ENCODE results near the gene CYP2A13. TPM values are rescaled to one million over a fixed set of nuclear protein-coding genes. Genes with fewer than 3 reads are reported as not detected.

The CYP2A13 gene
- polyA plus RNA-seq, 4 donors: not detected

GRCh38 chr19:41136636-41137455 lies 48.6 kb downstream of the CYP2A13 start:
- WGBS, 3 donors: 94 to 96% (median 94%) methylated on average over 30 to 31 of the region's 31 CpGs
- Histone ChIP-seq H3K27me3 (ENCODE audit: control insufficient read depth in 3 of 3, insufficient read depth in 3 of 3, low read length in 3 of 3) (peaks cover 0 to 2% (median 0%) of the 10 kb centered on the region in 3 donors), H3K4me3 (ENCODE audit: low read depth in 1 of 3, low read length in 3 of 3) (peak overlapping the region in 1 of 3 donors; percentile 51), H3K4me1 (ENCODE audit: control insufficient read depth in 3 of 3, insufficient read depth in 2 of 3, low read depth in 1 of 3, low read length in 2 of 3) (peaks cover 0 to 5% (median 2%) of the 10 kb centered on the region in 3 donors), H3K27ac (ENCODE audit: low read depth in 1 of 3, low read length in 2 of 3) (no peak overlapping the region), H3K9me3 (ENCODE audit: control insufficient read depth in 2 of 2, insufficient read depth in 1 of 2, low read depth in 1 of 2, low read length in 1 of 2) (no peaks in the 10 kb centered on the region), H3K36me3 (ENCODE audit: control insufficient read depth in 3 of 3, insufficient read depth in 2 of 3, low read depth in 1 of 3, low read length in 3 of 3) (peaks cover 0 to 2% (median 0%) of the 10 kb centered on the region in 3 donors)
- no peak for DNase-seq
- FAIRE-seq: no peak

GRCh38 chr19:41144403-41144802 lies 56.2 kb downstream of the CYP2A13 start:
- 13 to 28% (median 16%) methylated on average over 7 of the region's 7 CpGs for WGBS, 3 donors
- H3K4me1 ChIP-seq (ENCODE audit: control insufficient read depth in 3 of 3, insufficient read depth in 2 of 3, low read depth in 1 of 3, low read length in 2 of 3): no peaks in the 10 kb centered on the region
- DNase-seq: peak; percentile 86 to 88
- no peak overlapping the region for H3K4me3 ChIP-seq (ENCODE audit: low read depth in 1 of 3, low read length in 3 of 3)
- no peak overlapping the region for H3K27ac ChIP-seq (ENCODE audit: low read depth in 1 of 3, low read length in 2 of 3)
- no peaks in the 10 kb centered on the region for H3K27me3 ChIP-seq (ENCODE audit: control insufficient read depth in 3 of 3, insufficient read depth in 3 of 3, low read length in 3 of 3)
- no peaks in the 10 kb centered on the region for H3K36me3 ChIP-seq (ENCODE audit: control insufficient read depth in 3 of 3, insufficient read depth in 2 of 3, low read depth in 1 of 3, low read length in 3 of 3)
- peaks cover 0 to 2% of the 10 kb centered on the region in 2 donors for H3K9me3 ChIP-seq (ENCODE audit: control insufficient read depth in 2 of 2, insufficient read depth in 1 of 2, low read depth in 1 of 2, low read length in 1 of 2)
- FAIRE-seq: no peak

Other genes with a start within 250 kb of the CYP2A13 start
- gene CYP2A6, start 238.0 kb upstream of the CYP2A13 start, polyA plus RNA-seq: under 1 TPM in 2 of 4 donors, not detected in 2; 0.04 to 0.18 TPM
- gene CYP2A7, start 206.2 kb upstream of the CYP2A13 start, polyA plus RNA-seq: under 1 TPM in 1 of 4 donors, not detected in 3; 0.13 TPM
- gene CYP2B6, start 97.2 kb upstream of the CYP2A13 start, polyA plus RNA-seq: 1 to 10 TPM; 3.8 to 9.7 (median 6.5) TPM
- under 1 TPM in 1 of 4 donors, not detected in 3; 0.18 TPM for gene CYP2F1, start 26.0 kb downstream of the CYP2A13 start, polyA plus RNA-seq
- 10 to 100 TPM; 33.7 to 76.7 (median 59.4) TPM for gene CYP2S1, start 104.8 kb downstream of the CYP2A13 start, polyA plus RNA-seq
- 10 to 100 TPM in 2 of 4 donors, 1 to 10 TPM in 1, under 1 TPM in 1; 0.67 to 13.4 (median 7.1) TPM for gene AXL, start 130.8 kb downstream of the CYP2A13 start, polyA plus RNA-seq
- 100 to 1,000 TPM in 2 of 4 donors, 10 to 100 TPM in 2; 76.3 to 139 (median 99.1) TPM for gene HNRNPUL1, start 175.9 kb downstream of the CYP2A13 start, polyA plus RNA-seq
- 10 to 100 TPM; 11.1 to 26.1 (median 14.8) TPM for gene CCDC97, start 221.7 kb downstream of the CYP2A13 start, polyA plus RNA-seq

All from small intestine (tissue), 7 donors.